Muscle of arm (tissue), 14 donors: ENCODE data around the gene COPS7B. TPM values are rescaled to one million over a fixed set of nuclear protein-coding genes. Genes with fewer than 3 reads are reported as not detected.
"Not testable (repeated sequence)": the region's sequence is repeated elsewhere in the genome, so short reads cannot be mapped to it uniquely, and the experiment has no call there.

Source experiments
- DNase-seq: peaks from one replicate; pipeline ENCODE4 v3.0.0-alpha.2; 2013
- long read RNA-seq, 11 donors: transcript quantifications; one replicate each; lab custom pipeline, GENCODE V29; 2026
- polyA plus RNA-seq, 12 donors: library from polyadenylated mRNA; unstranded; fragments of 120-200 nt; gene quantifications; one replicate each; pipeline ENCODE4 v1.2.1, GENCODE V29; 2013; ENCODE audit not compliant: insufficient read length in 12 of 12

The COPS7B gene
- 10 to 100 TPM in 11 of 12 donors, not detected in 1; 34.4 to 53.1 (median 38.8) TPM for polyA plus RNA-seq
- long read RNA-seq, donor 1, transcript COPS7B-201 (7 exons, 2,544 nt): major isoform, 5 of 7 reads
- long read RNA-seq, donor 1, partial matches to known transcripts: 0 of 7 reads
- long read RNA-seq, donor 1, other reads (novel, unspliced or antisense): 0 of 7 reads
- long read RNA-seq, donor 2, transcript COPS7B-201 (7 exons, 2,544 nt): major isoform, 15 of 17 reads
- long read RNA-seq, donor 2, partial matches to known transcripts: 0 of 17 reads
- long read RNA-seq, donor 2, other reads (novel, unspliced or antisense): 0 of 17 reads
- long read RNA-seq, donor 3, transcript COPS7B-201 (7 exons, 2,544 nt): major isoform, 5 of 7 reads
- long read RNA-seq, donor 3, partial matches to known transcripts: 0 of 7 reads
- long read RNA-seq, donor 3, other reads (novel, unspliced or antisense): 0 of 7 reads
- long read RNA-seq, donor 4, partial matches to known transcripts: 0 of 5 reads
- long read RNA-seq, donor 4, other reads (novel, unspliced or antisense): 0 of 5 reads
- long read RNA-seq, donor 5, transcript COPS7B-201 (7 exons, 2,544 nt): major isoform, 10 of 15 reads
- long read RNA-seq, donor 5, partial matches to known transcripts: 0 of 15 reads
- long read RNA-seq, donor 5, other reads (novel, unspliced or antisense): 0 of 15 reads
- long read RNA-seq, donor 6, transcript COPS7B-201 (7 exons, 2,544 nt): major isoform, 5 of 8 reads
- long read RNA-seq, donor 6, partial matches to known transcripts: 0 of 8 reads
- long read RNA-seq, donor 6, other reads (novel, unspliced or antisense): 0 of 8 reads
- long read RNA-seq, donor 7, partial matches to known transcripts: 0 of 7 reads
- long read RNA-seq, donor 7, other reads (novel, unspliced or antisense): 0 of 7 reads
- long read RNA-seq, donor 8, partial matches to known transcripts: 0 of 8 reads
- long read RNA-seq, donor 8, other reads (novel, unspliced or antisense): 0 of 8 reads
- long read RNA-seq, donor 9, partial matches to known transcripts: 0 of 6 reads
- long read RNA-seq, donor 9, other reads (novel, unspliced or antisense): 0 of 6 reads
- long read RNA-seq, donor 10, partial matches to known transcripts: 0 of 4 reads
- long read RNA-seq, donor 10, other reads (novel, unspliced or antisense): 0 of 4 reads
- long read RNA-seq, donor 11, transcript COPS7B-201 (7 exons, 2,544 nt): major isoform, 8 of 43 reads
- long read RNA-seq, donor 11, partial matches to known transcripts: 34 of 43 reads
- long read RNA-seq, donor 11, other reads (novel, unspliced or antisense): 0 of 43 reads

DNA sequence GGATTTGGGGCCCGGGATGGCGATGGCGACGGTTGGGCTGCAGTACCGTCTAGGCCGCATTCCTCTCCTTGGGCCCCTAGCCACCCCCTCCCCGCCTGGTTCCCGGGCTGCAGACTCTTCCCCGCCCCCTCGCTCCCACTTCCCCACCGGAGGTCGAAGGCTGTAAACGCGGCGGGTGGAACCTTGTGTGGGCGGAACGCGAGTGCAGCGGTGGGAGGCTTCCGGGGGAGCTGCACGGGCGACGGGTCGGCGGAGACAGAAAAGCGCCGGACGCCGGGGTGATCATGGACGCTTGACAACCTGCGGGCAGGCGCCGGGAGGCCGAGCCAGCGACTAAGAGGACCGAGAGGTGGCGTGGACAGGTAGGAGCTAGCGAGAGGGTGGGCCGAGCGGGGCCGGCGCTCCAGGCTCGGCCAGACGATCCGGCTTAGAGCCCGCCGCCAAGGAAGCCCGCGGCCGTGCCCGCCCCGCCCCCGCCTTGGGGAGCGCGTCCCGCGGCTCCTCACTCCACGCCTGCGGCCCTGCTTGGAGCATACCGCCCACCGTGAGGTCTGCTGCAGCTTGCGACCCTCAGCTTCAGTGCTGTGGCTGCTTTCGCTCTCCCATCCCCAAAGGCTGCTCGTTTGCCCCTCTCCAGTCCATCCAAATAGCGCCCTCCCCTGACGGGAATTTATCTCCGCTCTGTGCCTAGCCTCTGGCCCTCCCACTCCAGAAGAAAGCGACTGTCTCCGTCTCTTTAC, at the start of gene COPS7B:
Gene COPS7B, plus strand, starts transcription at position 269 of the 740 bp plus-strand sequence. CDS start 2,126 bp downstream, outside the sequence.
- peak; percentile 84 for DNase-seq

DNA sequence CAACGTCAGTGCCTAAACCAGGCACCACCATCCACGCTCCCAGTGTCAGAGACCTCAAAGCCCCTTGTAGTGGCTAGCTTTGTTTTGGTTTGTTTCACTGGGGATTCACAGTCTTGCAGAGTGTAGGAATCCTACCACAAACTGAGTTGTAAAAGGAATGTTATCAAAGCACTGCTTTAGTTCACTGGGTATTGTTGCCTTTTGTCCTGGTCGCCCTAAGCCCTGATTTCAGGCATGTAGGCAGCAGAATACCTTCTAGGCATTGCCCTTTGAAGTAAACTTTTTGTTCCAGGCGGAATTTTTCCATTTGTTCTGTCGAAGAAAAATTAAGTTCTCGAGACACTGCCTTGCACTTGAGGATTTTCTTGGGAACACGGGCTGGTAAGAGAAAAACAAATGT, 48.5 kb upstream of the COPS7B start:
- DNase-seq: no peak

DNA sequence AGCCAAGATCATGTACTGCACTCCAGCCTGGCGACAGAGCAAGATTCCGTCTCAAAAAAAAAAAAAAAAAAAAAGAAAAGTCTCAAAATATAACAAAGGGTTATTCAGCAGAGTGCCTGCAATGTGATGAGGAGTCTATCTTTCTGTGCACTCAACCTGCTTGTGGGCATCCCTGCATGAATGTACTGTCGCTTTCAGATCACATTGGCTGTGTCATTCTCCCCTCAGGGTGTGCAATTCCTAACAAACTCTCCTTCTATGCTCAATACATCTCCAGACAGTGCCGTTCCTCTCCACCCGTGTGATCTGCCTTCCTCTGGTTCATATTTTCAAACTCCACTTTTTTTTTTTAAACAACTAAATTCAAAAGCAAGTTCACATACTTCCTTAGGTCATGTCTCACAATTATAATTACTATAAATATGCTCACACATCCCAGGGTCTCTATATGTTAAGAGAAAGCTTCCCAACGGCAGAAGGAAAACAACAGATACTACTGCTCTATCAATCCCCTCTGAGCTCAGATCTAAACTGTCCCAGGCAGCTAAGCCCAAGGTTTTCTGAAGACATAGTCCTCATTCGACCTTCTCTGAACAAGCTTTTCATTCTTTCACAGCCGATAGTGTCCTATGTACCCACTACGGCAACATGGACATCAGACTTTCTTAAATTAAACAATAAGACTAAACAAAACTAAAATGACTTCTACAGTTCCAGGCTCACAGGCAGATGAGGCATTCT, 42.7 kb upstream of the COPS7B start:
- DNase-seq: no peak

DNA sequence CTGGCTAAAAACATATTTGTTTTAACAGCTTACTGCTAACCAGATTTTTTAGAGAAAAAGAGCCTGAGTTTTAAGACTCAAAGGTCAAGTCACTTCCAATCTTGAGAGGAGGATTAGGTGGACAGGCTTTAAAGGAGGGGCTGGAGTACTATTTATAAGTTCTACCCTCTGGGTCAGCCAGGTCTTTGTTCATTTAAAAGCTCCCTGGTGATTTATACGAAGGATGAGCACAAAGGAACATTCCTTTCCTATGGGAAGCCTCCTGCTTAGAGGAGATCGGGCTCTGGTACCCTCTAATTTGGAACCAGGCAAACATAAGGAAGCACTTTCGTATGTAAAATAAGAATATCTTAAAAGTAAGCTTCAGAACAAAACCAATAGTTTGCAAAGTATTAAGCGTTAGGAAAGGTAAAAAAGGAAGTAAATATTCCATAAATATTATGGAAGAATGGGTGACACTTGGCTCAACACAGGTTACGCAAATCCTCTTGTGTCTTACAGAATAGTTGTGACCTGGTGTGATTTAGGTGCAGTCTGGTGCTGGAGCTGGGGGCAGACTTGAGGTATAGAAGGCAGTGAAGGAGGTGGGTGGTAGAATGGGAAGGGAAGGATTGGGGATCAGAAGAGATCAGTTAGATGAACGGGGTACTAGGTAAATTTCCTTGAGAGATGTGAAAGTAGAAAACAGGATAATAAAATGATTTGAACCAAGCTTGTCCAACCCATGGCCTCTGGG, 40.8 kb upstream of the COPS7B start:
- no peak for DNase-seq

DNA sequence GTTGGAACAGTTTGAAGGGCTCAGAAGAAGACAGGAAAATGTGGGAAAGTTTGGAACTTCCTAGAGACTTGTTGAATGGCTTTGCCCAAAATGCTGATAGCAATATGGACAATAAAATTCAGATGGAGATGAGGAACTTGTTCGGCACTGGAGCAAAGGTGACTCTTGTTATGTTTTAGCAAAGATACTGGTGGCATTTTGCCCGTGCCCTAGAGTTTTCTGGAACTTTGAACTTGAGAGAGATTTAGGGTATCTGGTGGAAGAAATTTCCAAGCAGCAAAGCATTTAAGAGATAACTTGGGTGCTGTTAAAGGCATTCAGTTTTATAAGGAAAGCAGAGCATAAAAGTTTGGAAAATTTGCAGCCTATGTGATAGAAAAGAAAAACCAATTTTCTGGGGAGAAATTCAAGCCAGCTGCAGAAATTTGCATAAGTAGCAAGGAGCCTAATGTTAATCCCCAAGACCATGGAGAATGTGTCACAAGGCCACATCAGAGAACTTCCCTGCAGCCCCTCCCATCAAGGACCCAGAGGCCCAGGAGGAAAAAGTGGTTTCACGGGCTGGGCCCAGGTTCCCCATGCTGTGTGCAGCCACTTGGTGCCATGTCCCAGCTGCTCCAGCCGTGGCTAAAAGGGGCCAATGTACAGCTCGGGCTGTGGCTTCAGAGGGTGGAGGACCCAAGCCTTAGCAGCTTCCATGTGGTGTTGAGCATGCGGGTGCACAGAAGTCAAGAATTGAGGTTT, 37.9 kb upstream of the COPS7B start:
- not testable (repeated sequence) for DNase-seq

DNA sequence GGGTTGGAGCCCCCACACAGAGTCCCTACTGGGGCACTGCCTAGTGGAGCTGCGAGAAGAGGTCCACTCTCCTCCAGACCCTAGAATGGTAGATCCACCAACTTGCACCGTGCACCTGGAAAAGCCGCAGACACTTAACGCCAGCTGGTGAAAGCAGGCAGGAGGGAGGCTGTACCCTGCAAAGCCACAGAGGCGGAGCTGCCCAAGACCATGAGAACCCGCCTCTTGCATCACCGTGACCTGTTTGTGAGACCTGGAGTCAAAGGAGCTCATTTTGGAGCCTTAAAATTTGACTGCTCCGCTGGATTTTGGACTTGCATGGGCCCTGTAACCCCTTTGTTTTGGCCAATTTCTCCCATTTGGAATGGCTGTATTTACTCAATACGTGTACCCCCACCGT, 37.2 kb upstream of the COPS7B start:
- not testable (repeated sequence) for DNase-seq

DNA sequence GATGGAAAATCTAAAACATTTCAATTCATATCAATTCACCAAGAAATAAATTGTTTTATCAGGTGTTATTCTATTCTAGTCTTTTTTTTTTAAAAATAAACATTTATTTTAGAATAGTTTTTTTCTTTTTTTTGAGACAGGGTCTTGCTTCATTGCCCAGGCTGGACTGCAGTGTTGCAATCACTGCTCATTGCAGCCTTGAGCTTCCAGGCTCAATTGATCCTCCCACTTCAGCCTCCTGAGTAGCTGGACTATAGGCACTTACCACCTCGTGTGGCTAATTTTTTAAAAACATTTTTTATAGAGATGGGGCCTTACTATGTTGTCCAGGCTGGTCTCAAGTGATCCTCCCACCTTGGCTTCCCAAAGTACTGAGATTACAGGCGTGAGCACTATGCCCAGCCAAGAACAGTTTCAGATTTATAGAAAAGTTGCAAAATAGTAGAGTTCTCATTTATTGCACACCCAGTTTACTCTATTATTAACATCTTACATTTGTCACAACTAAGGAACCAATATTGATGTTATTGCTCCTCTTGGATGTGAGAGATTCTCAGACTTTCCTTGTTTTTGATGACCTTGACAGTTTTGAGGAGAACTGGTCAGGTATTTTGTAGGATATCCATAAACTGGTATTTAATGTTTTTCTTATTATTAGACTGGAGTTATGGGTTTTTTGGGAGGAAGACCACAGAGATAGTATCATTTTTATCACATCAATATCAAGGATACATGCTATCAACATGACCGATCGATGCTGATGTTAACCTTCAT, 35.0 kb upstream of the COPS7B start:
- DNase-seq: no peak

DNA sequence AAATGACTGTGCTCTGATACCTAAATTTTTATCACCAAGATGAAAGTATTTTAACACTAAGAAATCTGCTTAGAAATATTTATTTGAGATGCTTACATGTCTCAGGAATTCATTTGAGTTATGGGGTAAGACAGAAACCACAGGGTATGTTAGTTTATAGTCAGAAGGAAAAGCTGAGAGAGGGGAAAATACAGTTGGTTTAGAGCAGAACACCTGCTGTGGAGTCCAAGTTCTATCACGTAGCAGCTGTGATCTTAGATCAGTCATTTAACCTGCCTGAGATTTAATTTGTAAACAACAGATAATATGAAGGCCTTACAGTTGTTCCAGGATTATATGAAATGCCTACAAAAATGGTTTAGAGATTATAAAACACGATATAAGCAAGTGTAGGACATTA, 34.2 kb upstream of the COPS7B start:
- no peak for DNase-seq

DNA sequence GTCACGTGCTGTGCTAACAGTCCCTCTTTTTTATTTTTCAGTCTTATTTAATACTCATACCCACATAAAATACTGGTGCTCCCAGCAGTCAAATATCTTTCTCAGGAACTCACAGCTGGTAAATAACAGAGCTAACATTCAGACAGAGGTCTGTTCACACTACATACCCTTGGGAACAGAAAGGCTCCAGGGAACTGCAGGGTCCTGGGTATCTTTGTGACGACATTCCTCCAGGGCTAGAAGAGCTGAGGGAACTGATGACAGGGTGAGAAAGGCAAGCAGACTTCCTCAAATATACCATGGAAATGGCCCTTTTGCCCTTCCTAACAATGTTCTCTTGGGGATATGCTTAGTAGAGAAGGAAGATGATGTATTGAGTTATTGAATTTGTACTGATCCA, 24.5 kb upstream of the COPS7B start:
- no peak for DNase-seq

DNA sequence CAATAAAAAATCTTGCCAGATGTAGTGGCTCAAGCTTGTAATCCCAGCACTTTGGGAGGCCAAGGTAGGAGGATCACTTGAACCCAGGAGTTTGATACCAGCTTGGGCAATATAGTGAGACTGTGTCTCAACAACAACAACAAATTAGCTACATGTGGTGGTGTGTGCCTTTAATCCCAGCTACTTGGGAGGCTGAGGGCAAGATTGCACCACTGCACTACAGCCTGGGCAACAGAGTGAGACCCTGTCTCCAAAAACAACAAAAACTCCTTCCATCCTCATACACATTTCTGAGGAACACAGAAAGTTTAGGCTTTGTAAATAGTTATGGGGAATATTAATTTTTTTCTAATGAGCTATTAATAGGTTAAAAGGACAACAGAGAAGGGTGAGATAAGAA, 22.1 kb upstream of the COPS7B start:
- DNase-seq: no peak

DNA sequence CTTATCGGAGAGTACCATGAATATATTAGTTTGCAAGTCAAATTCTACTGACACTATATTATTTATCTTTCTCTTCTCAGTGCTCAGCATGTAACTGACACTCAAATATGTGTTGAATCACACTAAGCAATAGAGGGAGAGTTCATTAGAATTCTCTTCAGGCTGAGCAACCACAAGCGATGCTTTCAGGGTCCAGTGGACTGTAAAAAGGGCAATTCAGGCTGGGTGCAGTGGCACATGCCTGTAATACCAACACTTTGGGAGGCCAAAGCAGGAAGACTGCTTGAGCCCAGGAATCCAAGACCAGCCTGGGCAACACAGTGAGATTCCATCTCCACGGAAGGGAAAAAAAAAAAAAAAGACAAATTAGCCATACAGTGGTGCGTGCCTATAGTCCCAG, 21.5 kb upstream of the COPS7B start:
- DNase-seq: no peak

DNA sequence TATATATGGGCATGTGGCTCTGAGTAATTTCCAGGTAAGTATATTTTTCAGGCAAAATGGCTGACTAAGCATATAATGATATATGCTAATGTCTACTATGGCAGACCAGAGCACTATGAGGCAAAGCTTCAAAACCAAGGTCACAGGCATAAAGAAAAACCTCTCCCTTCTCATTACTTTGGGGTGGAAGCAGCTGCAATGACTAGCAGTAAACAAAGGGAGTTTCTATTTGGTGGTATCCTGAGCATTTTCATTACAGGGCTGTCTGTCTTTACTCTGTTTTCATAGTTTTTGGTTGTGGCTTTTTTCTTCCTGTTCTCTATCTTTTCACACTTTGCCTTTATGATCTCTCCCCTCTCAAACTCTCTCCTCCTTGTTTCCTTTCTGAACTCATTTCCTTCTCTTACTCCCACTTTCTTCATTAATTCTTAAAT, 20.7 kb upstream of the COPS7B start:
- DNase-seq: no peak

DNA sequence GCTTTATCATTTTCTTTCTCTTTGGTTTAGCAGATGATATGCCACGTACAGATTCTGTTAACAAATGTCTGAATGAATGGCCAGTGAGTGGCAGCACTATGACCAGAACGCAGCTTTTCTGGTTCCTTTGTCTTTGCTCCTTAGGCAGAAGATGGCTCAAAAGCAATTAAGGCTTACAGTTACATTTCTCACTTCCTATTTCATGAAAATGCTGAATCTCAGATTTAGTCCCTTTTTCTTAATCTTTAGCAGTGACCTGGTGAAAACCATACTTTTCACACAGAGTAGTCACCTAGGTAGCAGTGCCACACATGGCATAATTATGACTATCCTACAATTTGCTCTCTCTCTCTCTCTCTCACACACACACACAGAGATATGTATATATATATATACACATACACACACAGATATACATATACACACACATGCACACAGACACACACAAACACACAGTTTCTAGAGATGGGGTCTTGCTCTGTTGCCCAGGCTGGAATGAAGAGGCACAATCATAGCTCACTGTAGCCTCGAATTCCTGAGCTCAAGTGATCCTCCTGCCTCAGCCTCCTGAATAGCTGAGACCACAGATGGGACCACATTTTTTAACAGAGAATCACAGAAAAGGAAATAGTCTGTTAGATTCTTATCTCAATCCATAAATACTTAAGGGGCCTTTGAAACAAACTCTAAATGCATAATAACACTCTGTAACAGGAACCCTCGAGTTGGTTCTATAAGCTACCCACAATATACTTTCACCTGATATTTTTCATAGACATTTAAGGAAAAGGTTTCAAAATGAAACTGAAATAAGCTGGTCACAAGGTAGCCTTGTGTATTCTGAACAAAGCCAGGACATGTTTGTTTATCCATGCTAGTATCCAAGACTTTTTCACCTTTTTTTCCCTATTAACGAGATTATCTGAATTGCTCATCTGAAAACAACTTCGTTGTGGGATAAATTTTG, 16.8 kb upstream of the COPS7B start:
- no peak for DNase-seq

DNA sequence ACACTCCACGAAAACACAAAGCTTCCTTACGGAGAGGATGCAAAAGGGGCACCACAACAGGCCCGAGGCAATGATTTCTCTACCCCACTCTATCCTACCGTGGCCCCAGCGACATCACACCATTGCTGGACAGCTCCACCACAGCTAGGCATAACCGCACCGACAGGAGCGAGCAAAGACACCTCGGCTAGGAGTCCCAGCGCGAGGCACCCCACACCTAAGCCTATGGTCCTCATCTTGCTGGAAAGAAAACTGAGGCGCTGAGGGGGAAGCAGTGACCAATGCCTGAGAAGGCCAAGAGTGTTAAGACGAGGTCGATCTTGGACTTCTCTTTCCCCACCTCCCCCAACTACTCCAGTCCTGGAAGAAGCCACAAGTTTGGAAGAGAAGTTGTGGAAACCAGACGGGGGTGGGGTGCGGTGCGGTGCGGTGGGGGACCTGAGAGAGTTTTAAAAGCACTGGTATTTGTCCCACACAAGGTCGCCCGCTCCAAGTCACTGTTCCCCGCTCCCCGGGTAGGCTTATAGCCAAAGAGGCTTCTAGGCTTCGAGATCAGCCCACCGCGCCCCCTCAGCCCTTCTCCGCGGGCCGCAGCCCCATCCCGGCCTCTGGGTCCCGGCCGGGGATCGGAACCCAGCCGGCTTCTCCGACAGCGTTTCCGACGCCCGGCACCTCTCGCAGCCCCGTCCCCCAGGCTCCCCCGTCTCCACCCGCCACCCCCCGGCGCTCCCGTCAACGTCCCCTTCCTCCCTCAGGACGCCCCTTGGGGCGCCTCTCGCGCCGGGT, 5.9 kb upstream of the COPS7B start:
- DNase-seq: peak; percentile 5

DNA sequence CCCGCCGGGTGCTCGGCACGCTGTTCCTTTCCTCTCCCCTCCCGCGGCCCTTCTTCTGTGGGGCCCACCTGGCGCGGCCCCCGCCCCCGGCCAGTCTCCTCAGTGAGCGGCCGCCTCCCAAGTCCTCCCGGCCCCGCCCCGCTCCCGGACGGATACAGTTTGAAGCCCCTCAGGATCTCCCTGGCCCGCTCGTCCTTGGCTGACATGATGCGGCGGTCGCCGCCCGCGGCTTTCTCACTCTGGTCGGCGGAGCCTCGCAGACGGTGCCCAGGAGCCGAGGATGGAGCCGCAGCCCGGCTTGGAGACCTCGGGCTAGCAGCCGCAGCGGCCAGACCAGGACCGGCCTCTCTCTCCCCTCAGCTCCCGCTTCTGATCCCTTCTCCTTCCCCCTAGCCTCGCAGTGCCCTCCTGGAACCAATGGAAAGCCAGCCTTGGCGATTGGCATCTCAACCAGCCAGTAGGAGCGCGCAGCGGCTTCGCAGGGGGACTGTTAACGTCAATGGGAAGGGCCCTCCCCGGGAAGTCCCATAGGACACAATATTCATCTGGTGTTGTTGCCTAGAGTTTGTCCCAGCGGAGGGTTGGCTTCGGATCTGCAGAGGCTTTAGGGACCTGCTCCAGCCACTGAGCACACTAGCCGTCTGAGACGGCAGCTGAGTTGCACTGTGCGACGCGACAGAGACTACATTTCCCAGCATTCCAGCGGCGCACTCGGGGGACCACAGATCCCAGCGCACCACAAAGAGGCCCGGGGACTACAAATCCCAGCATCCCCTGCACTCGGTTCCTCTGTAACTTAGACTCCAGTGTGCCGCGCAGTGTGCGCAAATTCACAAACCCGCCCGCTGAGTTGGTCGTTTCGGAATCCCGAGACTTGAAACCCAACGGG, 5.1 kb upstream of the COPS7B start, which contains the start of gene PDE6D:
Gene PDE6D, minus strand, starts transcription at position 374 of the 889 bp plus-strand sequence. Its CDS starts 168 bp downstream, at position 206.
- peak; percentile 99 for DNase-seq
